Testis (tissue), 3 donors: ENCODE data around the gene KRTAP10-9. TPM values are rescaled to one million over a fixed set of nuclear protein-coding genes. Genes with fewer than 3 reads are reported as not detected.

Source experiments
- DNase-seq: peaks from one replicate; pipeline ENCODE4 v3.0.0-alpha.2; 2019
- H3K27ac ChIP-seq, 2 donors: fragments of 200-600 bp; sonication (generic); one replicate each; pipeline ENCODE4 v1.5.1; 2019
- H3K27me3 ChIP-seq: fragments of 200-600 bp; sonication (generic); one replicate; pipeline ENCODE4 v1.5.1; 2019
- H3K36me3 ChIP-seq: fragments of 200-600 bp; sonication (generic); one replicate; pipeline ENCODE4 v1.5.1; 2017; ENCODE audit warnings: low read depth; ENCODE audit errors: missing control alignments
- H3K4me1 ChIP-seq: fragments of 200-600 bp; sonication (generic); one replicate; pipeline ENCODE4 v1.5.1; 2019
- H3K4me3 ChIP-seq, 2 donors: fragments of 200-600 bp; sonication (generic); one replicate each; pipeline ENCODE4 v1.5.1; 2017 to 2019
- H3K9me3 ChIP-seq: fragments of 200-600 bp; sonication (generic); one replicate; pipeline ENCODE4 v1.5.1; 2017
- CTCF ChIP-seq, 3 experiments: fragments of 450-650 bp in 2 of 3; fragments of 200-600 bp in 1 of 3; sonication (generic) in 1 of 3; IDR thresholded peaks; one replicate each; pipeline ENCODE4 v1.5.1; 2016 to 2019; ENCODE audit warnings: antibody characterized with exemption in 3 of 3, mild to moderate bottlenecking in 2 of 3, moderate library complexity in 1 of 3
- POLR2A ChIP-seq: fragments of 450-650 bp; IDR thresholded peaks from one replicate; pipeline ENCODE4 v1.6.1; 2017; ENCODE audit warnings: antibody characterized with exemption, mild to moderate bottlenecking, moderate library complexity
- WGBS, 2 donors: methylation state at CpG; one replicate each; pipeline ENCODE4 v1.1.5; 2018; 5-methylcytosine and 5-hydroxymethylcytosine counted together
- intact Hi-C: fragments of 100-400 bp; cut with DNase I; formaldehyde crosslinking; loops from one replicate; pipeline ENCODE4 v1.15.1; 2023; ENCODE audit warnings: low total_unique reads
- polyA plus RNA-seq: library from polyadenylated mRNA; stranded (reverse); fragments of 350-450 nt; fragmentation: Illumina TruSeq; extraction: RNeasy Lipid Tissue Mini Kit (QIAGEN cat#74804); gene quantifications from one replicate; pipeline ENCODE4 v1.2.3, GENCODE V29; 2014; ENCODE audit warnings: low read depth, low replicate concordance; ENCODE audit not compliant: insufficient read depth
- total RNA-seq, 2 donors: library from RNA; depleted of rRNA; stranded (reverse); fragments of >200 nt; gene quantifications; one replicate each; pipeline ENCODE4 v1.2.3, GENCODE V29; 2016

The KRTAP10-9 gene
- total and polyA plus RNA-seq, 3 donors from 2014 or later, result not detected

GRCh38 chr21:44628707-44629391 lies 2.0 kb downstream of the KRTAP10-9 start:
- no peaks in the 10 kb centered on the region for H3K36me3 ChIP-seq
- no peaks in the 10 kb centered on the region for H3K4me1 ChIP-seq
- 78 to 89% methylated on average over 10 to 16 of the region's 18 CpGs for WGBS, 2 donors
- H3K27ac ChIP-seq, result no peak overlapping the region
- TF ChIP-seq POLR2A (no peak), CTCF (IDR thresholded peaks at IDR 0.05) (no peak)
- H3K9me3 ChIP-seq, result no peaks in the 10 kb centered on the region
- H3K27me3 ChIP-seq, result no peaks in the 10 kb centered on the region
- H3K4me3 ChIP-seq, result no peak overlapping the region
- intact Hi-C loops, result no loop called here
- DNase-seq, result no peak

- intact Hi-C loops, result no loop called here
- TF ChIP-seq POLR2A (no peak), CTCF (IDR thresholded peaks at IDR 0.05) (no peak)
- no peak for DNase-seq
- Histone ChIP-seq H3K27me3 (no peaks in the 10 kb centered on the region), H3K4me1 (no peaks in the 10 kb centered on the region), H3K4me3 (no peak overlapping the region), H3K36me3 (no peaks in the 10 kb centered on the region), H3K27ac (no peak overlapping the region), H3K9me3 (no peaks in the 10 kb centered on the region)
- 75 to 88% methylated on average over 2 of the region's 2 CpGs for WGBS, 2 donors
Measured at GRCh38 chr21:44630440-44630839, 3.5 kb downstream of the KRTAP10-9 start.

GRCh38 chr21:44632067-44632466 lies 5.2 kb downstream of the KRTAP10-9 start:
- intact Hi-C loops, result no loop called here
- H3K9me3 ChIP-seq, result no peaks in the 10 kb centered on the region
- TF ChIP-seq POLR2A, result no peak
- no peak for TF ChIP-seq CTCF (IDR thresholded peaks at IDR 0.05)
- no peak overlapping the region for H3K4me3 ChIP-seq
- no peaks in the 10 kb centered on the region for H3K36me3 ChIP-seq
- 89 to 92% methylated on average over 1 of the region's 1 CpG for WGBS, 2 donors
- no peaks in the 10 kb centered on the region for H3K4me1 ChIP-seq
- no peaks in the 10 kb centered on the region for H3K27me3 ChIP-seq
- H3K27ac ChIP-seq, result no peak overlapping the region
- DNase-seq, result no peak

GRCh38 chr21:44636209-44637017 lies 9.5 kb downstream of the KRTAP10-9 start:
- Histone ChIP-seq H3K4me1 (no peaks in the 10 kb centered on the region), H3K27me3 (no peaks in the 10 kb centered on the region), H3K9me3 (no peaks in the 10 kb centered on the region), H3K4me3 (no peak overlapping the region), H3K27ac (no peak overlapping the region), H3K36me3 (no peaks in the 10 kb centered on the region)
- DNase-seq, result no peak
- intact Hi-C loops, result no loop called here
- TF ChIP-seq POLR2A (no peak), CTCF (IDR thresholded peaks at IDR 0.05) (no peak)
- 76 to 79% methylated on average over 15 of the region's 15 CpGs for WGBS, 2 donors
